ENCODE results near the gene ZFHX3. TPM values are rescaled to one million over a fixed set of nuclear protein-coding genes. Genes with fewer than 3 reads are reported as not detected.
A peak's percentile ranks its signal among the peaks of the same experiment; 100 is the strongest.

ZFHX3 gene
- total RNA-seq, 1 donor from 2014 or later, result 44.6 TPM

DNA sequence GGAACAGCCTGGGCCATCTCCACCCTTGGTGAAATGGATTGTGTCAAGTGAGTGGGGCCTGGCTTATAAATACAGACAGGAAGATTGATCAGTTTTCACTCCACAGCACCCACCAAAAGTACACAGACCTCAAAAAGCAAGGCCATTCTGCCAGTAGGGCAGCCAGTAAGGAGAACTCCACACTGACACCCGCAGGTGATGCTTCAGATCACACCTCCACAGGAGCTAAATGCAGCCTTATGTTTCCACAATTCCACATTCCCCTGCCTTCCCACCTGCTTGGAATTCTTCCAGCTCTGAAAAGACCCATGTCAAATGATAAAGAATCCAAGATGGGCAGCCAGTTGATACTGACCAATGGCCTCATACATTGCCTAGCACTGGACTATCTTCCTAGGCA lies 191.1 kb downstream of the ZFHX3 start:
- ATAC-seq, result no peak
- intact Hi-C loops (cut with DNase I), result no loop called here

DNA sequence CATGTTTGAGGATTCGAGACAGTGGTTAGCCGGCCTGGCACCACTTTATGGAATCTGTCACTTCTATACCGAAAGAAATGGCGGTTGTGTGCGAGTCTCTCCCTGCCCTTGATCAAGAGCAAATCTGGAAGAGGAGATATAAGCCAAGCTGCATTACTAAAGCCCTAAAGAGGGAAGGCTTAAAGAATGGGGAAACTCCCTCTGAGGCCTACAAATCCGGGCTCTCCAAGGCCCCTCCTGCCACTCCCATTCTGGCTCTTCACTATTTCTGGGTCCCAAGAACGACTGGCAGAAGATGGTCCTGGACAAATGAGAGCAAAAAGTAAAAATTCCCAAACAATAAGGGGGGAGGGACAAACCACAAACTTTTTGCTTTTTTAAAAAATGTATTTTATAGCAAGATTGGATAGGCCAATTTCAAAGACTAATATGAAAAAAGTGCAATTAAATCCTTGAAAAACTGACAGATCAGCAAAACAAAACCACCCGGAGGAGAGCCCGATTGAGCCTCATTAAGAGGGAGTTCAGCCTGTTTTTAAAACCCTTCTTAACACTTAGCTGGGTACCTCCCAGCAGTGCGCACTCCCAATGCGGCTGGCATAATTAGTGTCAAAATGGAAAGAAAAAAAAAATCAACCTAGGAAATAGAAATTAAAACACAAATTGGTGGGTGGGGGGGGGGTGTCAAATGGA lies 193.5 kb downstream of the ZFHX3 start:
- ATAC-seq, result no peak
- intact Hi-C loops (cut with DNase I), result no loop called here
- DNase-seq (ENCODE audit: low spot score), result peak; percentile 15

More for the DNA sequence above, 191.1 kb downstream of the ZFHX3 start:
- peak; percentile 25 for DNase-seq (ENCODE audit: low spot score)

DNA sequence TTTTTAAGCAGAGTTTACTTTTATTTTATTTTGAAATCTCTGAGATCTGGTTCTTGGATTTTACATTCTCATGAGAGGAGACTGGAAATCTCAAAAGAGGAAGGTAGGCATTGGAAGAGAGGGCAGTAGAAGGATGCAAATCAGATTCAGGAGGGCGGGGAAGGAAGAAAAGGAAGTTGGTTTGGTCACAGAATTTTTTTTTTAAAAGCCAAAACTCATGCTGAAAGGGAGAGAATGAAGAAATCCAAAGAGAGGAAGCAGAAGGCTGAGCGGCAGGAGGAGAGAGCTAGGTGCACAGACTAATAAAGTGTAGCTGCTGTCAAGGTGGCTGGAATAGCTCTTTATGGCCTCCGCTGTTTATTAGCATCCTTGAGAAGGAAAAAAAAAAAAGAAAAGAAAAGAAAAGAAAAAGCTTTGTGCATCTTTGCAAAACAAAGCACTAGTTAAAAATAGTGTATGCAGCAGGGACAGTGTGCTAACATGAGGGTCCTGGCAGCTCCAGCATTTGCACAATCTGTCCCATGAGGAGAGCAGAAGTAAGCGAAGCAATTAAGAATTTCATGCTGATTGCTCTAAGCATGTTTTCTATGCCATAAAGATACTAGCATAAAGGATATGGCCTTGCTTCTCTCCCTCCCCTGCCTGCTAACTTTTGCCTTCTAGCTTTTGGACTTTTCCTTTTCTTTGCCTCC lies 194.2 kb downstream of the ZFHX3 start:
- DNase-seq (ENCODE audit: low spot score) (no peak), ATAC-seq (no peak)
- intact Hi-C loops (cut with DNase I), result no loop called here

DNA sequence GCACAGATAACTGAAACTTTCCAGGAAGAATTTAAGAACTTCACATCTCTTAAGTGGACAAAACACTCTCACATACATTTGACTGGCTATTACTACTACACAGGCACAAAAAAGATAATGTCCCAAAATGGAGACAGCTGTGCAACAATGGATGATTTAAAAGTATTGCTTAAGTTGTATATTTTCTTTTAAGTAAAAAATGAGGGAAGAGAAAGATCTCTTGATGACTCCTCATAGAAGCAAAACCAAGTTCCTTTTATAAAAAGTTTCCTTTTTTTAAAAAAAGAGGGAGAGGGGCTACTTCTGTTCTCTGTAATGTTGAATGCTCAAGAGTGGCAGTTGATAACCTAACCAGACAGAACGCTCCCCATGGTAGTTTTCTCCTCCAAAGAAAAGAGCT lies 195.5 kb downstream of the ZFHX3 start:
- intact Hi-C loops (cut with DNase I), result no loop called here
- DNase-seq (ENCODE audit: low spot score) (no peak), ATAC-seq (no peak)

DNA sequence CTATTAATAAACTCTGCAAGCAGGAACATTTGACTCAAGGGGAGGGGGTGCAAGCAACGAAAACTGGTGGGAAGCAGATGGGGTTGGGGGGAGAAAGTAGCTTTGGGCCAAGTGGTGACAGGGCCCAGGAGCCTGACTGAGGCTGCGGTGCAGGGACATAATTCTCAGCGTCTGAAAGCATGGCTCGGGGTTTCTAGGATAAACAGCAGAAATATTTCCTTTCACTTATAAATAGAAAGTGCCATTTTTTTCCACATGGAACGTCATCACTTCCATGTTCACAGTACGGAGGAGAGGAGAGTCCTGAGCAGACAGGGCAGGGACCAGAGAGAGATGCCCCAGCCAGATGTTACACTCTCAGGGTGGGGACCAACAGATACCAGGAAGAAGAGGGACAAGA lies 197.1 kb downstream of the ZFHX3 start:
- intact Hi-C loops (cut with DNase I), result no loop called here
- peak; percentile 51 for DNase-seq (ENCODE audit: low spot score)
- ATAC-seq, result peak; percentile 52

DNA sequence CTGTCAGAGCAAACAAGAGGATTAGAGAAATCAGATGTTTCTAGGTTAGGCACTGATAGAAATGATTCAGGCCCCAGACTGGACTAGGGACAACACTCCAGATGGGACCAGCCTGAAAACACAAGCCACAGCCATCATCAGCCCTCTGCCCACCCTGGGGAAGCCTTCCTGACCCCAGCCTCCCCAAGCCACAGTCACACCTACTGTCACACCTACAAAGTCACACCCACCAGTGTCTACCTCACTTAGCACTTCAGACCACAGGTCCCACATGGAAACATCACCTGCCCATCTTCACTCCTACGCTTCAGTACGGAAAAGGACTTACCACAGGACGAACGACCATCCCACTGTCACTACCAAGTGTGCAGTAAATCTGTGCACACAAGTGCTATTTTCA lies 197.9 kb downstream of the ZFHX3 start:
- ATAC-seq (no peak), DNase-seq (ENCODE audit: low spot score) (peak; percentile 28)
- intact Hi-C loops (cut with DNase I), result no loop called here

DNA sequence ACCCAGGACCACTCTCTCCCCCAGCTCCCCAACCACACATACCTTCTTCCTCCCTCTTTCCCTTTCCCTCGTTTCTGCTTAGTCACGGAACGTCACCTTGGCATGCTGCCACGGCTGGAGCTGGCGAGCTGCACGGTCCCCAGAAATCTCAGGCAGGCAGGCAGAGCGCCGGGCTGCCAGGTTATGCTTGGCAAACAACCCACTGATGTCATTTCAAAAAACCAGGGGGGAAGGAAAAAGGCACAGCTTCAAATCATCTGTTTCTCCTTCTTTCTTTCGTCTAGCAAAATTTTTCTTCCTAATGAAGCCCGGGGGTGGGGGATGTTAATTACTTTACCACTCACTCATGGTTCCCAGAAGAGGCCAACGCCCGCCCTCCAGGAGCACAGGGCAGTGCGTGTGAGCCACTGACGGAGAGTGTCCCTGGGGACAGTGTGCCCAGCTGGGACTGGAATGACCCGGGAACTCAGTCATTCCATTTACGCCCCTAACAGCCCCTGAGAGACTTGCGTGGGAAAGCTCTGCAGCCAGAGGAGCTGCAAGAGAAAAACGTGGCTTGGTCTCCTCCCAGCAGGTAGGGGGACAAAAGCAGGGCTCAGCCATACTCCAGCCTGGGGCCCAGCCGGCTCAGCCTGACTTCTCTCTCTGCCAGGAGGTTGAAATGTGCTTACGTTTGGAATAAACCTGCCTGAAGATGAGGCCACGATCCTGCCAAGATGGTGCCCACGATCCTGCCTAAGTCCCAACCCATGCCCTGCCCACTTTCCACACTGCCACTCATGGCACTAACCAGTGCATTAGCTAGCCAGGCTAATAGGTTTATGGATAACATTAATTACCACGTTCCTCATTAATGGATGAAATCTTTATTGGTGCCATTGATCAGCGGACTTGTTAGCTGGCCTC lies 198.9 kb downstream of the ZFHX3 start:
- ATAC-seq, result peak; percentile 76
- intact Hi-C loops (cut with DNase I), result no loop called here
- DNase-seq (ENCODE audit: low spot score), result peak; percentile 92

DNA sequence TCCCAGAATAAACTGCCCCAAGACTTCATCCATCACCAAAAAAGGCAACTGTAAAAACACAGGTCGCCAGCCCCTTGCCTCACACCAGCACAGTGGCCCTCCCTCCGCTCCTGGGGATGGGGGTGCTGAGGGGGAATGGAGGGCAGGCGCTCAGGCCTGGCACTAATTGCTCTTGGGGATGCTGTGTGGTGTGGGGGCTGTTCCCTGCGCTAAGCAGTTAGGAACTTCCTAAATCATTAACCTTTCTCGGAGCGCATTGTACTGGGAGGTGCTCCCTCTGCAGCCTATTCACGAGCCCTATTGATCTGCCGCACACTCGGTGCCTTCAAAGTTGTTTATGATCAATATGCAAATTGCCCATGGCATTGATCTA lies 199.9 kb downstream of the ZFHX3 start:
- ATAC-seq, result no peak
- intact Hi-C loops (cut with DNase I), result no loop called here
- peak; percentile 30 for DNase-seq (ENCODE audit: low spot score)

DNA sequence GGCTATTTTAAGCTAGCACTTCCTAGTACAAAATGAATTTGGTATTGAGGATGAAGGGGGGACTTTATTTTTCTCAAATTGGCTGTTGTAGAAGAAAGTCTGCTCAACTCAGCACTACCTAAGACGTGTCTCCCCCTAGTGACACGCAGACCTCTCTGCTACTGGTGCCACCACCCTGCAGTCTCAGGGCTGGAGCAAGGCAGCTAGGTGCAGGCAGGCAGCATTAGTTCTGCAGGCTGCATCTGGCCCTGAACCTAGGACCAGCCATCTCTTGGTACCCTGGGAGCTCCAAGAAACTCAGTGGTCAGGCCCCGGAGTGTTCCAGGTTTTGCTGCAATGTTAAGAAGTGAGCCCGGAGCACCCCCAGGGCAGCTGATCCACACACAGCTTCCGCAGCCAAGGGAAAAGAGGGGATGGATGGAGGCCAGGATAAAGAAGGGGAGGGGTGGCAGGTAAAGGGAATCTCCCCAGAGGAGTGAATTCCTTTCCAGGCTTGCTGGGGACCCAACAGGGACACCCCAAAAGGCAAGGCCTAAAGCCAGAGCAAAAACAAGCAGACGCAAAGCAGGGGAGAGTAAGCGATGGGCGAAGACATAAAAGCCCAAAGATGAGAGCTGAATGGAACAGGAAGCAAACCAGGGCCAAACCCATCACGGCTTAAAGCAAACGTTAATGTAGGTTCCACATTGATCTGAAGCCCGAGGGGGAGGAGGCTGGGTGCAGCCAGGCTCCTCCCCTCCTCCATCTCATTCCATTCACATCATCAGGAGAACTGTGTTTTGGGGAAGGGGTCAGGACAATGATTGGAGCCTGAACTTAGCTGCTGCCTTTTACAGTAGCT lies 200.5 kb downstream of the ZFHX3 start:
- ATAC-seq, result no peak
- DNase-seq (ENCODE audit: low spot score), result peak; percentile 50
- intact Hi-C loops (cut with DNase I), result no loop called here

DNA sequence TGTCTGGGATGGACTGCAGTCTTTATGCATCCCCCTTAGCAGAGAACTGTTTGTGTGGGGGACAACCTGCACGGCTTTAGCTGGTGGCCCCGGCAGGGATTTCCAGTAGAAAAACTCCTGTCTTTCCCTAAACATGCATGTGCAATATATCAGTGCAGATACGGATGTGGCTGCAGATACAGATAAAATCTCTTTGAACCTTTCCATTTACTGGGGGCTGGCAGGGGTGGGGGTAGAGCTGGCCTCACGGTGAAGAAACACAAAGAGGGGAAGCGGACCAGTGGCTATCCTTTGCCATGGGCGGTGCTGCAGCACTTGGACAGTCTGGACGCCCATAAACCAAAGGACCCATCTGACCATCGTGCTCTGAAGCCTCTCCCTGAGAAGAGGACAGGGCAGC lies 201.3 kb downstream of the ZFHX3 start:
- intact Hi-C loops (cut with DNase I), result no loop called here
- DNase-seq (ENCODE audit: low spot score) (peak; percentile 33), ATAC-seq (no peak)

DNA sequence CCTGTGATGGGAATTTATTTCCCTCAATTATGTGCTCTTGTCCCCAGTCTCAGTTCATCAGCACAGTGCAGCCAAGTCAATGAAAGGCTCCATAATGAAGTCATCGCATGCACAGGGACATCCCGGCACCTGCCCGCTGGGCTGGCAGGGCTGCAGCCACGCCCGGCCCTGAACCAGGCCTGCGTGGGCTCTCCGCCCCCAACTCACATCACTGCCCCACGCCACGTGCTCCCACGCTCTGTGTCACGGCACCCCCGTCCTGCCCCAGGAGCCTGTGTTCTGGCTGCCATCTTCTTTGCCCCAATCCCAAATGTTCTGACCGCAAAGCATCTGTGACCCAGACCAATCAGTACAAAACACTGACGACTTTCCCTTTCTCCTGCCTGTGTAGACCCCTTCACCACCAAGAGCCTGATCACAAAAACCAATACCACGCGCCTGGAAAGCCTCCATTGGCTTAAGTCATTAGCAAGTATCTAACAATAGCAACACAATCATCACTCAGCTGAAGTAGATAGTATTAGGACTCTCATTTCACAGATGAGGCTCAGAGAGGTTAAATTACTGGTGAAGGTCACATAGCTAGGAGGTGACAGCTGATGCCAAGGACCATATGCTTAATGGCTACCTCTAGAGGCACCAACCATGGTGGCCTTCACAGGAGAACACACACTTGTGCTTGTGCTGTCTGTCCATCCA lies 202.5 kb downstream of the ZFHX3 start:
- DNase-seq (ENCODE audit: low spot score) (peak; percentile 27), ATAC-seq (no peak)
- intact Hi-C loops (cut with DNase I), result no loop called here

DNA sequence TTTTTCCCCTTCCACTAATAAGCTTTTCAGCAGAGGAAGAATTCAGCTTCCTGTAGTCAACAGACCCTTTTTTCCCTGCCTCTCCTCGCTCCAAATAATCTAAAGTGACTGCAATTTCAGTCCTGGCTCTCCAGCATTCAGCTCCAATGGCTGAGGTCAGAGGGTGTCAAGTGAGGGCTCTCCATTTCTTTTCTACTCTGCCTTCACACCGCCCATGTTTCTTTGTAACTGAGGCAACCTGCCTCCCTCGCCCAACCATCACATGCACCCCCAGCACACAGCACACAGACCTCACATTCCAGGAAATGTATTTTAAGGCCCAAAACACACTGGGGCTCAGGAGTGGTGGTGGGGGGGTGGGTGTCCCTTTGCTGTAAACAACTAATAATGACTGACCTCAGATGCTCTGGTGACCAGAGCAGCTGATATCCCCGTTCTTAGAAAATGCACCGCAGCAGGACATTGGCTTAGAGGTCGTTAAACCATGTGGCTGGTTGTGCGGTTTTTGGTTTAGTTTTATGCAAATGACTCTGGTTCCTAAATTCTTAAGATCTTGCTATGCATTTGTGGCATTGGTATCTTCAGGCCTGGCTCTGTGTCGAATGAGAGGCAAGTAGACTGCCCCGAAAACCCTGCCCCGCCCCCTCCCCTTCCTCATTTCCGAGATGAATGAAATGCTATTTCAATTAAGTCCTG lies 203.6 kb downstream of the ZFHX3 start:
- no peak for ATAC-seq
- intact Hi-C loops (cut with DNase I), result no loop called here
- peak; percentile 33 for DNase-seq (ENCODE audit: low spot score)

DNA sequence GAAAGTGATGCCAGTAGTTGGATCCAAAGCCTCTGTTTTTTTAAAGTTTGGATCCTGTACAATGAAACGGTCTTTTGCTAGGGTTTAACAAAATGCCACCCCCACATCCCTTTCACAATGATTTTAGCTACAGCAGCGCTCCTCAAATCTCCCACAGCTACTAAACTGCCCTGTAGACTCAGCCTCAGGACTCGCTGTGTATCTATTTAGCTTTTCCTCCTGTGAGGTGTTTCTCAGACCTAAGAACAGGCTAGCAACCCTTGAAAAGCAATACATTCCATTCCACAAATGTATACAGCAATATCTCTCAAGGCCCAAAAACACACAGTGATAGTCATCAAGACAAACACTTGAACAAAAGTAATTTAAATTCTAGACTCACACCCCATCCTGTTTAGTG lies 206.4 kb downstream of the ZFHX3 start:
- peak; percentile 29 for ATAC-seq
- DNase-seq (ENCODE audit: low spot score), result no peak
- intact Hi-C loops (cut with DNase I), result no loop called here

DNA sequence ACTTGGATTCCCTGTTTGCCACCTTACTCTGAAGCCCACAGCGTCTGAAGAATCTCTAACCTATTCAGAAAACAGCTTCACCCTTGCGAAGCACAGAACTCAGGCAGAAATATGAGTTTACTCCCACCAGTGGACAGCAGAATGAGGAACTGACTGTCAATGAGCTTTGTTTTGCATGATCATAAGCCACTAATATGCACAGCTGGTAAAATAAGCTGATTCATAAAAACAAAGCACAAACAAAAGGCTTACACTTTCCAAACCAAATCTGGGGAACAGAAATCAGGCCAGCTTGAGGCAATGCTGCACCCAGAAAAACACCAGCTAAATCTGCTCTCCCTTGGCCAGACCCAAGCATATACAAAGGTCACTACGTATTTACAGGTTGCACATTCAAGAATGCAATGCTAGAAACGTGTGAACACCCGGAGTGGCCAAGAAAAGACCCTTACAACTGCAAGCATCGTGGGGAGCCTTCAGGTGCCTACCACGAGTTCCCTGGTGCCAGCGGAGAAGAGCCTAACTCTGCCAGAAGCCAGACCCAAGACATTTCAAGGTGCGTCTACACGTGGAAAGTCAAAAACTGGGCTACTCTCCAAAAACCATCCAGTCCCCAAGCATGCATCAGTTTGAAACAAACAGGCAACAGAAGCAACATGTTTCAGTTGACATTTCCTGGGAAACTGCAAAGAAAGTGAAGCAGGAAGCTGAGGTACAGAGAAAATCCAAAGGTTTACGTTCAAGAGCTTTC lies 207.1 kb downstream of the ZFHX3 start:
- DNase-seq (ENCODE audit: low spot score) (no peak), ATAC-seq (peak; percentile 57)
- intact Hi-C loops (cut with DNase I), result no loop called here

DNA sequence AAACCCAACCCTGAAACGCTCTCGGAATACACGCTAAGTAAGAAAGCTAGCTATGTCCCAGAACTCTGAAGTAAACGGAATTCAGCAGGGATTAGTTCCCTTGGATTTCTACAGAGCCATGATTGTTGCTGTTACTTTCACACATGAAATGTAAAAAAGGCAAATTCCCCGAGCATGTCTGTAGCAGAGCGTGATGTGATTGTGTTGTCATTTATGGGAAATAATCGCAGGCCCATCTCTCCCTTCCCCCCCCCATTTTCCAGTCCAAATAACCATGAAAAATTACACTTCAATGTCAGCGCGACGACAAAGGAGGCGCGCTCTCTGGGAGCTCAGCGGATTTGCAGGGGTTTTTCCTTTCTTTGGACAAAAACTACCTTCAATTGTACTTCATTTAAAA lies 209.0 kb downstream of the ZFHX3 start:
- intact Hi-C loops (cut with DNase I), result no loop called here
- DNase-seq (ENCODE audit: low spot score), result no peak

DNA sequence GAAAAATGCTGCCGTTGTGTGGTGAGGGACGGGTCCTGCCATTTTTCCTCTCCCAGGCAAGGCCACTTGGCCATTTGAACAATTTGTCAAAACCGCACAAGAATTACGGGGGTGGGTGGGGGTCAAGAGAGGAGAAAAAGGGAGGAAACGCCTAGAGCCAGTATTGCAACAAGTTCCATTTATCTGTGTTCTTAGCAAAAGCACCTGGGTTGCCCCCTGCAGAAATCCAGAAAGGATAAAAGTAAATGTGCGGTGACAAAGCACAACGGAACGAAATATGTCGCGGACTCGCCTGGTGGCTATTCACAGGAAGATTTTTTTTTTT lies 209.4 kb downstream of the ZFHX3 start:
- no peak for DNase-seq (ENCODE audit: low spot score)
- intact Hi-C loops (cut with DNase I), result no loop called here
- ATAC-seq, result no peak

More for the DNA sequence above, 209.0 kb downstream of the ZFHX3 start:
- ATAC-seq, result no peak

DNA sequence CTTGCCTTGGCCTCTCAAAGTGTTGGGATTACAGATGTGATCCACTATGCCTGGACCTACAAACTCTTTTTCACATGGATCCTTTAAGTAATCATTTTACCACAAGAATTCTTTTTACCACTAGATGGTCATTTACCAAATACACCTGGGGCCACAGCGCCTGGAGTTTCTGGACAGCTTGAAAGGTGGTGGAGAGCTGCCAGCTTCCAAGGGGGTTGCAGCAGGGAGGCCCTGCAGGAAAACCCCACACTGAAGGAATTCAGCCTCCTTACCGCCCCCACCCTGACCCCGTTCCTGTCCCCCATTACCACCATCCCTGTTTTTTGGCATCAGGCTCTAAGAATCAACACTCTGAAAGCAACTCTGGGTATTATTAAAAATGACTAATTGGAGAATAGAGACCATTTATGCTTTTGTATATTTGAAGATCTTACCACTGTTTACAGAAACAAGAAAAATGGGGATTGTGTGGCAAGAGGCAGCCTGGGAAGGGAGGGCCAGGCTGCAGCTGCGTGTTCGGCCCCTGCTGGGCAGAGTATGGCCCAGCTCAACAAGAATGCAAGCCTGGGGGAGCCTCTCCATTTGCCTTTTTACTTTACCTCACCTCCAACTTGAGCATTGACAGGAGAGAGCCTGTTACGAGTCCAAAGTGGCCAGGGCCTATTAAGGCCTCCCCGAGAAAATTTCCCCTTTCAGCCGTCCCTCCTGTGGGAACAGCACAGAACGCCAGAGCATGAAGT lies 209.9 kb downstream of the ZFHX3 start:
- intact Hi-C loops (cut with DNase I), result no loop called here
- ATAC-seq (peak; percentile 44), DNase-seq (ENCODE audit: low spot score) (no peak)

Measured in sciatic nerve (tissue), 2 donors.